ENCODE results near the gene USP14. TPM values are rescaled to one million over a fixed set of nuclear protein-coding genes. Genes with fewer than 3 reads are reported as not detected.

USP14 gene
- total RNA-seq, 1 experiment from 2014 or later = 73.2 TPM

- no peak overlapping the region for H3K27ac Mint-ChIP-seq (ENCODE audit: unreplicated experiment)
- no peaks in the 10 kb centered on the region for H3K9me3 Mint-ChIP-seq (ENCODE audit: low read depth, unreplicated experiment)
- no peak for DNase-seq
- H3K27me3 Mint-ChIP-seq (ENCODE audit: unreplicated experiment) = no peaks in the 10 kb centered on the region
- CTCF ChIA-PET = no interaction called here
- BruUV-seq (replicated peaks) = no TSS peak
- intact Hi-C loops (cut with micrococcal nuclease; ENCODE audit: unreplicated experiment) = no loop called here
- TF ChIP-seq, protein P1, sequence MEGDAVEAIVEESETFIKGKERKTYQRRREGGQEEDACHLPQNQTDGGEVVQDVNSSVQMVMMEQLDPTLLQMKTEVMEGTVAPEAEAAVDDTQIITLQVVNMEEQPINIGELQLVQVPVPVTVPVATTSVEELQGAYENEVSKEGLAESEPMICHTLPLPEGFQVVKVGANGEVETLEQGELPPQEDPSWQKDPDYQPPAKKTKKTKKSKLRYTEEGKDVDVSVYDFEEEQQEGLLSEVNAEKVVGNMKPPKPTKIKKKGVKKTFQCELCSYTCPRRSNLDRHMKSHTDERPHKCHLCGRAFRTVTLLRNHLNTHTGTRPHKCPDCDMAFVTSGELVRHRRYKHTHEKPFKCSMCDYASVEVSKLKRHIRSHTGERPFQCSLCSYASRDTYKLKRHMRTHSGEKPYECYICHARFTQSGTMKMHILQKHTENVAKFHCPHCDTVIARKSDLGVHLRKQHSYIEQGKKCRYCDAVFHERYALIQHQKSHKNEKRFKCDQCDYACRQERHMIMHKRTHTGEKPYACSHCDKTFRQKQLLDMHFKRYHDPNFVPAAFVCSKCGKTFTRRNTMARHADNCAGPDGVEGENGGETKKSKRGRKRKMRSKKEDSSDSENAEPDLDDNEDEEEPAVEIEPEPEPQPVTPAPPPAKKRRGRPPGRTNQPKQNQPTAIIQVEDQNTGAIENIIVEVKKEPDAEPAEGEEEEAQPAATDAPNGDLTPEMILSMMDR (IDR thresholded peaks at IDR 0.05; ENCODE audit: unreplicated experiment) = no peak
- peaks cover 15% of the 10 kb centered on the region for H3K4me1 Mint-ChIP-seq (ENCODE audit: low read depth, unreplicated experiment)
- no peak overlapping the region for H3K4me3 Mint-ChIP-seq (ENCODE audit: low read depth, unreplicated experiment)
- peaks cover 42% of the 10 kb centered on the region for H3K36me3 Mint-ChIP-seq (ENCODE audit: insufficient read depth, unreplicated experiment)
These were observed 62.4 kb downstream of the USP14 start for GRCh38 chr18:220708-221107.

DNA sequence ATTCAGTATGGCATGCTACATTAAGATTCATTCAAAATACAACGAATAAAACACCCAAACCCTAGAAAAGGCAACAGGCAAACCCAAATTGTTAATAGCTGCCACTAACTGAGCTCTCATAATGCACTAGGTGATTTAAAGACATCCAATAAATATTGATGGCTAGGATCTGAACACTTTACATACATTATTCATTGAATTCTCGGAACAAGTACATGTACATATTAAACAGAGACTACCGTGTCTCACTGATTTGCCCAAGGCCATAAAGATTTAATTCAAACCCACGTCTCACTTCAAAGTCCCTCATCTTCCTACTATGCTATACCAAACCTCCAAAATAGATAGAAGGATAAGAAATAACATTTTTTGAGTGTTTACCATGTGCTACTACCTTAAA, 67.4 kb downstream of the USP14 start:
- no peaks in the 10 kb centered on the region for H3K9me3 Mint-ChIP-seq (ENCODE audit: low read depth, unreplicated experiment)
- H3K27me3 Mint-ChIP-seq (ENCODE audit: unreplicated experiment) = no peaks in the 10 kb centered on the region
- no peak overlapping the region for H3K4me3 Mint-ChIP-seq (ENCODE audit: low read depth, unreplicated experiment)
- peaks cover 24% of the 10 kb centered on the region for H3K36me3 Mint-ChIP-seq (ENCODE audit: insufficient read depth, unreplicated experiment)
- DNase-seq = no peak
- H3K4me1 Mint-ChIP-seq (ENCODE audit: low read depth, unreplicated experiment) = no peaks in the 10 kb centered on the region
- intact Hi-C loops (cut with micrococcal nuclease; ENCODE audit: unreplicated experiment) = no loop called here
- CTCF ChIA-PET = no interaction called here
- TF ChIP-seq, protein P1 (IDR thresholded peaks at IDR 0.05; ENCODE audit: unreplicated experiment) = no peak
- no TSS peak for BruUV-seq (replicated peaks)
- no peak overlapping the region for H3K27ac Mint-ChIP-seq (ENCODE audit: unreplicated experiment)

DNA sequence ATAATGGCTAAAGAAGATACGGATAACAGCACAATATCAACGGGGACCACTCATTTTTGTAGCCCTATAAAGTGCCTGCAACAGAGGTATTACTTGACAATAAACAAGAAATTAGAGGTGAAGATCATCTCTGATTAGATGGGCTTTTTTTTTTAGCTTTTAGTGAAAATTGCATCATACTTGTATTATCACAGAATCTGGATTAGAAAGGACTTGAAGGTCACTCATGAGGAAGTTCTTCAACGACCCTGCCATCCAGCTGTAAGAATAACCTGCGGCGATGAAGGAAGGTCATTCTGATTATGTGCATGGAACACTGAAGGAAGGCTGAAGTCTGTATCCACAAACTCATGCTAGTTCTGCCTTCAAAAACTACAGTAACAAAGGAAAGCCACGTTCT, 69.0 kb downstream of the USP14 start:
- H3K9me3 Mint-ChIP-seq (ENCODE audit: low read depth, unreplicated experiment) = no peaks in the 10 kb centered on the region
- no TSS peak for BruUV-seq (replicated peaks)
- H3K27me3 Mint-ChIP-seq (ENCODE audit: unreplicated experiment) = no peaks in the 10 kb centered on the region
- no peak for DNase-seq
- no peak overlapping the region for H3K4me3 Mint-ChIP-seq (ENCODE audit: low read depth, unreplicated experiment)
- CTCF ChIA-PET = no interaction called here
- H3K36me3 Mint-ChIP-seq (ENCODE audit: insufficient read depth, unreplicated experiment) = peaks cover 15% of the 10 kb centered on the region
- intact Hi-C loops (cut with micrococcal nuclease; ENCODE audit: unreplicated experiment) = no loop called here
- no peaks in the 10 kb centered on the region for H3K4me1 Mint-ChIP-seq (ENCODE audit: low read depth, unreplicated experiment)
- TF ChIP-seq, protein P1 (IDR thresholded peaks at IDR 0.05; ENCODE audit: unreplicated experiment) = no peak
- H3K27ac Mint-ChIP-seq (ENCODE audit: unreplicated experiment) = no peak overlapping the region

DNA sequence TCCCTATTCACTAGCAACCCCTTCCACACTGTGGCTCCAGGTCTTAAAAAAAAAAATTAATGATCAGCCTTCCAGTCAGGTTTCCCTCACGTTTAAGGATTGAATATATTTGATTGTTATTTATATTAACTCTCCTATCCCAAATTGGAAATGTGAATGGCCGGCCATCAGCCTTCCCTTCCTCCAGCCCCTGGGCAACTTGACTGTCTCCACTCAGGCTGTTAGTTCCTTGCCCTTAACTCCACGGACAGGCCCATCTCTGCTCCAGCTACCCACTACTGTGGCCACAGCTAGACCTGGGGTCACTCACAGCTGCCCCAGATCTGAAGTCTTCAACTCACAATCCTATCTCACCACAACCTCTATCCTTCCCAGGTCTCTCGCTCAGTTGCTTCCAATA, 69.5 kb downstream of the USP14 start:
- Mint-ChIP-seq H3K27me3 (ENCODE audit: unreplicated experiment) (no peaks in the 10 kb centered on the region), H3K4me3 (ENCODE audit: low read depth, unreplicated experiment) (no peak overlapping the region), H3K27ac (ENCODE audit: unreplicated experiment) (no peak overlapping the region), H3K9me3 (ENCODE audit: low read depth, unreplicated experiment) (no peaks in the 10 kb centered on the region), H3K36me3 (ENCODE audit: insufficient read depth, unreplicated experiment) (peaks cover 15% of the 10 kb centered on the region), H3K4me1 (ENCODE audit: low read depth, unreplicated experiment) (no peaks in the 10 kb centered on the region)
- BruUV-seq (replicated peaks) = no TSS peak
- CTCF ChIA-PET = no interaction called here
- no peak for DNase-seq
- TF ChIP-seq, protein P1 (IDR thresholded peaks at IDR 0.05; ENCODE audit: unreplicated experiment) = no peak
- intact Hi-C loops (cut with micrococcal nuclease; ENCODE audit: unreplicated experiment) = no loop called here

GRCh38 chr18:228586-228985, 70.2 kb downstream of the USP14 start:
- BruUV-seq (replicated peaks) = no TSS peak
- peaks cover 16% of the 10 kb centered on the region for H3K36me3 Mint-ChIP-seq (ENCODE audit: insufficient read depth, unreplicated experiment)
- no peak overlapping the region for H3K27ac Mint-ChIP-seq (ENCODE audit: unreplicated experiment)

More at GRCh38 chr18:228586-228985, 70.2 kb downstream of the USP14 start:
- no peaks in the 10 kb centered on the region for H3K4me1 Mint-ChIP-seq (ENCODE audit: low read depth, unreplicated experiment)
- no peak for DNase-seq
- H3K27me3 Mint-ChIP-seq (ENCODE audit: unreplicated experiment) = no peaks in the 10 kb centered on the region
- intact Hi-C loops (cut with micrococcal nuclease; ENCODE audit: unreplicated experiment) = no loop called here
- H3K4me3 Mint-ChIP-seq (ENCODE audit: low read depth, unreplicated experiment) = no peak overlapping the region
- TF ChIP-seq, protein P1 (IDR thresholded peaks at IDR 0.05; ENCODE audit: unreplicated experiment) = no peak
- CTCF ChIA-PET = no interaction called here
- H3K9me3 Mint-ChIP-seq (ENCODE audit: low read depth, unreplicated experiment) = no peaks in the 10 kb centered on the region

Measured in Calu3 (cell line).